OCI-LY3 (cell line): ENCODE results near the gene PRR36.

ENCODE experiments used
- H2AFZ ChIP-seq: fragments of 200-600, 300-600 bp; shearing (Covaris generic); 2 replicates; pipeline ENCODE4 v1.6.0; 2014; ENCODE audit warnings: antibody characterized with exemption, low read depth, low read length
- H3K27ac ChIP-seq: fragments of 200-600, 300-600 bp; sonication (generic); 2 replicates; pipeline ENCODE4 v1.5.1; 2014; ENCODE audit warnings: mild to moderate bottlenecking, low read length, moderate library complexity, mixed read lengths
- H3K27me3 ChIP-seq: fragments of 200-600, 300-600 bp; sonication (generic); 2 replicates; pipeline ENCODE4 v1.6.1; 2014; ENCODE audit warnings: low read depth, low read length, mixed read lengths
- H3K36me3 ChIP-seq: fragments of 200-600, 300-600 bp; sonication (generic); replicated peaks from 2 replicates; pipeline ENCODE3; 2014; ENCODE audit warnings: low read depth, low read length, mixed read lengths
- H3K4me1 ChIP-seq: fragments of 300-600, 200-600 bp; sonication (generic); 2 replicates; pipeline ENCODE4 v1.6.1; 2014; ENCODE audit warnings: low read length, mixed read lengths
- H3K4me2 ChIP-seq: fragments of 200-600, 300-600 bp; sonication (generic); 2 replicates; pipeline ENCODE4 v1.6.1; 2014; ENCODE audit warnings: low read length, mixed read lengths
- H3K4me3 ChIP-seq: fragments of 300-600, 200-600 bp; sonication (generic); 2 replicates; pipeline ENCODE4 v1.5.1; 2014; ENCODE audit warnings: antibody characterized with exemption, mild to moderate bottlenecking, low read length, moderate library complexity
- H3K79me2 ChIP-seq: fragments of 300-600, 200-600 bp; shearing (Covaris generic); 2 replicates; pipeline ENCODE4 v1.6.1; 2014; ENCODE audit warnings: mild to moderate bottlenecking, low read length, mixed read lengths
- H3K9ac ChIP-seq: fragments of 300-600, 200-600 bp; shearing (Covaris generic); 2 replicates; pipeline ENCODE4 v1.6.0; 2014; ENCODE audit warnings: mild to moderate bottlenecking, low read length, moderate library complexity
- H3K9me3 ChIP-seq: fragments of 200-600, 300-600 bp; shearing (Covaris generic); 2 replicates; pipeline ENCODE4 v1.6.1; 2014; ENCODE audit warnings: low read length, mixed read lengths; ENCODE audit not compliant: insufficient read depth
- H4K20me1 ChIP-seq: fragments of 200-600, 300-600 bp; sonication (generic); 2 replicates; pipeline ENCODE4 v1.6.1; 2016; ENCODE audit warnings: low read length, mixed read lengths; ENCODE audit not compliant: insufficient read depth
- CTCF ChIP-seq: fragments of 200-600, 300-600 bp; sonication (generic); IDR thresholded peaks from 2 replicates; pipeline ENCODE4 v1.5.1; 2014; ENCODE audit warnings: antibody characterized with exemption, low read length, low read depth
- EZH2phosphoT487 ChIP-seq: fragments of 200-600 bp; shearing (Covaris generic); IDR thresholded peaks from 2 replicates; pipeline ENCODE4 v1.6.1; 2018; ENCODE audit warnings: antibody characterized with exemption, mixed run types, low read depth

The PRR36 gene

DNA sequence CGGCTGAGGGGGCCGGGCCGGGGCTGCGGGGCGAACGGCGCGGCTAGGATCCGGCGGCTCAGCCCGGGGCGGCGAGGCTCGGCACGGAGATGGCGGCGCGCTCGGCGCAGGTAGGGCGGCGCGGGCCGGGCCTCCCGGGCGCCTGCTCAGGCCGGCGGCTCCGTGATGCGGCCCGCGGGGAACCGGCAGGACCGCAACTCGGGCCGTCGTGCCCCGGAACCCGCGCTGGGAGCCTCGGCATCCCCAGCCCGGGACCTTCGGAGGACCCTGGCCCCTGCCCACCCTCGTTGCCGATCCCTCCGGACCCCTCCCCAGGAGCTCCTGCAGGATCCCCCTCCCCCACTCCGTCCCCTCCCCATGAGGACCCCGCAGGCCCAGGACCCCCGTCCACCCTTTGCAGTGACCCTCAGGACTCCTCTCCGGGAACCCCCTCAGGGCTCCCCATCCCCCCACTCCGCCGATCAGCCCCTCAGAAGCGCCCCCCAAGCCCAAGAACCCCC, 43.9 kb downstream of the PRR36 start:
- no peak overlapping the region for H3K27ac ChIP-seq
- H4K20me1 ChIP-seq: no peaks in the 10 kb centered on the region
- no peak overlapping the region for H2AFZ ChIP-seq
- peak overlapping the region; percentile 81 for H3K4me3 ChIP-seq
- H3K27me3 ChIP-seq: peaks cover 10% of the 10 kb centered on the region; the same call in 1 of the 2 replicates
- no peaks in the 10 kb centered on the region for H3K79me2 ChIP-seq
- peak overlapping the region; percentile 57 for H3K9ac ChIP-seq
- H3K4me2 ChIP-seq: peak overlapping the region; percentile 60
- no peak for TF ChIP-seq EZH2phosphoT487
- no peak for TF ChIP-seq CTCF
- no peaks in the 10 kb centered on the region for H3K36me3 ChIP-seq
- H3K4me1 ChIP-seq: peaks cover 8% of the 10 kb centered on the region
- H3K9me3 ChIP-seq: no peaks in the 10 kb centered on the region

DNA sequence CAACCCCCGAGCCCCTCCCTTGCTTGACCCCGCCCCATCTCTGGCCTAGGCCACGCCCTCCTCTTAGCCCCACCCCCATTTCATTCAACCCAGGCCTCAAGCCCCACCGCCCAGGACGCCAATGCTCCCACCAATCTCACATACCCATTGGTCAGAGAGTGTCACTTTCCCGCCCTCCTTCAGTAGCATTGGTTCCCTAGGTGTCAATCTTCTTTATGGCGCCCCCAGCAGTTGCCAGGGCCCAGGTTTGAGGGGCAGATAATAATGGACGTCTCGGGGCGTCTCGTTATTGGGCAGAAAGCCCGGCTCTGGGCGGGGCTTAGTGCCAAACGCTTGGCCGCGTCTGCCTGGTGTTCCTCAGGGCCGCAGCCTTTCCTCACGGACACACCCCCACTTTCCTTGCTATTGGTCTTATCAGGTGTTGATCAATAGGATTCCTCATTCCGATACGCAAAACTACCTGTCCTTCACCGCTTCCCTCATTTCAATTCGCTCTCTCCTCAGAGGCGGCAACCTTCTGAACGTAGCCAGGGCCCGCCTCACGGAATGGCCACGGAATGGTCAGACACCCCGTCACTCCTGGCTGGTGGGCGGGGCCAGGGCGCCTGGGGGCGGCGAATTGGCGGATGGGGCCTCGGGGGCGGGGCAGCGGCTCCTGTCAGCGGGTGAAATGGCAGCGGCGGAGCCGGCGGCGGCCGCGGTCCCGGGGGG, 44.5 kb downstream of the PRR36 start, which contains the start of gene EVI5L:
Gene EVI5L (plus strand): TSS at position 658 of the 711 bp plus-strand sequence. CDS start 16,325 bp downstream, outside the sequence.
- H3K4me1 ChIP-seq: peaks cover 8% of the 10 kb centered on the region
- H3K4me3 ChIP-seq: peak within 1 kb of the TSS; percentile 81
- peaks cover 10% of the 10 kb centered on the region; the same call in 1 of the 2 replicates for H3K27me3 ChIP-seq
- no peak for TF ChIP-seq EZH2phosphoT487
- TF ChIP-seq CTCF: no peak
- no peaks in the 10 kb centered on the region for H3K9me3 ChIP-seq
- no peaks in the 10 kb centered on the region for H4K20me1 ChIP-seq
- H3K4me2 ChIP-seq: peak within 1 kb of the TSS; percentile 75
- H3K9ac ChIP-seq: peak within 1 kb of the TSS; percentile 57
- H3K27ac ChIP-seq: no peak within 1 kb of the TSS
- H3K36me3 ChIP-seq: no peaks in the 10 kb centered on the region
- peak within 1 kb of the TSS; percentile 56; the same call in 1 of the 2 replicates for H2AFZ ChIP-seq
- H3K79me2 ChIP-seq: no peaks in the 10 kb centered on the region

DNA sequence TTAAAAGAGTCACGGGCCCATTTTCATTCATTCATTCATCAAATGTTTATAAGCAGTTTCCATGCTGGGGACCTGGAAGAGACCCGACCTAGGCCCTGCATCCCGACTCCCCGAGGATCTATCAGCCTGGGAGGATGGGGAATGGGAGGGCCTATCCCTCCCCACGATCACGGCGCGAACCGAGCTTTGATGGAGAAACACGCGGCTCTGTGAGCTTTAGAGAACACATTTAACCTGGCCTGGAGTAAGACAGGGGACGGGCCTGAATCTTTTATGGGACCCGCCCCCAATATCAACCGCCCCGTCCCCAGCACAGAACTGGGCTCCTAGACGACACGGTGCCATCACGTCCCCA, 45.0 kb downstream of the PRR36 start:
- TF ChIP-seq CTCF (no peak), EZH2phosphoT487 (no peak)
- H3K27ac ChIP-seq: no peak overlapping the region
- peak overlapping the region; percentile 81 for H3K4me3 ChIP-seq
- H3K9me3 ChIP-seq: no peaks in the 10 kb centered on the region
- H3K9ac ChIP-seq: peak overlapping the region; percentile 7; the same call in 1 of the 2 replicates
- peaks cover 10% of the 10 kb centered on the region; the same call in 1 of the 2 replicates for H3K27me3 ChIP-seq
- H3K4me2 ChIP-seq: peak overlapping the region; percentile 75
- peaks cover 8% of the 10 kb centered on the region for H3K4me1 ChIP-seq
- H3K79me2 ChIP-seq: no peaks in the 10 kb centered on the region
- H4K20me1 ChIP-seq: no peaks in the 10 kb centered on the region
- no peaks in the 10 kb centered on the region for H3K36me3 ChIP-seq
- peak overlapping the region; percentile 56; the same call in 1 of the 2 replicates for H2AFZ ChIP-seq

DNA sequence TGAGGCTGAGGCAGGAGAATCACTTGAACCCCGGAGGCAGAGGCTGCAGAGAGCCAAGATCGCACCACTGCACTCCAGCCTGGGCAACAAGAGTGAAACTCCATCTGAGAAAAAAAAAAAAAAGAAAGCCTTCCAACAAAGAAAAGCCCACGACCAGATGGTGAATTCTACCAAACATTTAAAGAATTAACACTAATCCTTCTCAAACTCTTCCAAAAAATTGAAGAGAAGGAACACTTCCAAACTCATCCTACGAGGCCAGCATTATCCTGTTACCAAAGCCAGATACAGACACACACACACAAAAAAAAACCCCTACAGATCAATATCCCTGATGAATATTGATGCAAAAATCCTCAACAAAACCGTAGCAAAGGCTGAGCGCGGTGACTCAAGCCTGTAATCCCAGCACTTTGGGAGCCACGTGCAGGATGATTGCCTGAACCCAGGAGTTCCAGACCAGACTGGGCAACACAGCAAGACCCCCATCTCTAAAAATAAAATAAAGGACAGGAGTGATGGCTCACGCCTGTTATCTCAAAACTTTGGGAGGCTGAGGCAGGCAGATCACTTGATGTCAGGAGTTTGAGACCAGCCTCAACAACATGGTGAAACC, 50.4 kb downstream of the PRR36 start:
- no peak overlapping the region for H3K4me2 ChIP-seq
- peaks cover 30% of the 10 kb centered on the region for H3K27me3 ChIP-seq
- 0 out of 2 replicates have a peak, but pooled peaks cover under 1% of the 10 kb centered on the region for H3K9me3 ChIP-seq
- no peak overlapping the region for H3K27ac ChIP-seq
- H3K79me2 ChIP-seq: no peaks in the 10 kb centered on the region
- H3K4me1 ChIP-seq: peaks cover 9% of the 10 kb centered on the region
- H2AFZ ChIP-seq: no peak overlapping the region
- H3K4me3 ChIP-seq: no peak overlapping the region
- H3K36me3 ChIP-seq: no peaks in the 10 kb centered on the region
- TF ChIP-seq EZH2phosphoT487: no peak
- no peak for TF ChIP-seq CTCF
- H4K20me1 ChIP-seq: no peaks in the 10 kb centered on the region
- H3K9ac ChIP-seq: no peak overlapping the region
